ENCODE measurements around the gene ADGRE1.

Gene ADGRE1

DNA sequence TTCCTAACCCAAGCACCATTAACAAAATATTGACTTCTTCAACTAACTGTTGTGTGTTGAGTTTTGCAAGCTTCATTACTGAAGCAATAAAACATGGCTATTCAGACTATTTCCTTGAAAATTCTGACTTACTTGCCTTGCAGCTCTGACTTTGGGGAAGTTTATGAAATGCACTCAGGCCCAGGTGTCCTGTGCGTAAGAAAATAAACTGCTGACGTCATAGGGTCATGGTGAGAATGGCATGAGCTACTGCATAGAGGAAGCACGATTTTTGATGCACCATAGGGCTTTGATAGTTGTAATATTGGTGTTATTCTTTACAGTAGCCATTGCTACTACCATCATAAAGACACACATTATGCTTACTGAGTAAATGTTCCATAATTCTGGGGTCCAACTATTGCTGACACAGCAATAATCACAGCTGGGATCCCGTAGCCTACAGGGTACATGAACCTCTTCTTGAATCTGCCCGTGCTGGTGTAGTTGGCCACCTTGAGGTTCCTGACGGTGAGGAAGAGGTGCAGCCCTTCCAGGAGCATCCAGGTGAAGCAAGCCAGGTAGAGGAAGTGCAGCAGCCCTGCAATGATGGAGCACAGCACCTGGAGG lies 76.0 kb downstream of the ADGRE1 start:
- no peak for DNase-seq

DNA sequence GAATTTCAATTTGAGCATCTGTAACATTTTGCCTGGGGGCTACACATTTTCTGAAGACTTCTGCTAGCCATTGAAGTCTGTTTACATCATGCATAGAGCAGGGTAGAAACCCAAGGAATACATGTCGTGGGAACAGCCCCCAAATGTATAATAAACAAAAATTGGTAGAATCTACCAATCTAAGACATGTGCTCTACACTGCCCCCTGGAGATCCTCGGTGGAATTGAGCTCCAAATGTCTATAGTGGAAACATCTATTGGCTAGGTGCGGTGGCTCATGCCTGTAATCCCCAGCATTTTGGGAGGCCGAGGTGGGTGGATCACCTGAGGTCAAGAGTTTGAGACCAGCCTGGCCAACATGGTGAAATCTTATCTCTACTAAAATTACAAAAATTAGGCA lies 76.6 kb downstream of the ADGRE1 start:
- peak; percentile 15 for DNase-seq

DNA sequence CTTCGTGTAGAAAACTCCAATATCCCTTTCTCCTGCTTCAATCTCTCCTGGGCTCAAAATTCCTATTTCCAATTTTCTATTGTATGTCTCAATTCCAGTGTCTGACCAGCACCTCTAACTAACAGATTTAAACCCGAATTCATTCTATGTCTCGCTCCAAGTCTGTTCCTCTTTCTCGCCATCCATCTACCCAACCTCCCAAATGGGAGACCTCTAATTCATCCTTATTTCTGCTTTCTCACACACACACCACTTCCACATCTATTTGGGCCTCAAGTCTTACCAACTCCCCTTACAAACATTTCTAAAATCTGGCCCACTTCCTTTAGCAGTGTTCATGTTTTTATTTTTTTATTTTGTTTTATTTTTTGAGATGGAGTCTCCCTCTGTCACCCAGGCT lies 80.6 kb downstream of the ADGRE1 start:
- DNase-seq, result no peak

DNA sequence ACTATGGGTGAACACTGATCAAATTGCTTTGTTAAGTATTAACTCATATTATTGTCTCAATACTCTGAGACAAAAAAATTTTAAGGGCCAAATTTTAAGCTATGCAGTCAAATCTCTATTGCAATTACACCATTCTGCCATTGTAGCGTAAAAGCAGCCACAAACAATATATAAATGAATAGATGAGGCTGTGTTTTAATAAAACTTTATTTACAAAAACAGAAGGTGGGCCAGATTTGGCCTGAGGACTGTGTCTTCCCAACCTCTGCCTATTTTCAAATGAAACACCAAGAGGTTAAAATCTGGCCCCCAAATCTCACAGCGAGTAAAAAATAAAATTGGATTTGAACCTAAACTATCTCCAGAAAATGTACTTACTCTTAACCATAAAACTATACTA lies 82.1 kb downstream of the ADGRE1 start:
- no peak for DNase-seq

DNA sequence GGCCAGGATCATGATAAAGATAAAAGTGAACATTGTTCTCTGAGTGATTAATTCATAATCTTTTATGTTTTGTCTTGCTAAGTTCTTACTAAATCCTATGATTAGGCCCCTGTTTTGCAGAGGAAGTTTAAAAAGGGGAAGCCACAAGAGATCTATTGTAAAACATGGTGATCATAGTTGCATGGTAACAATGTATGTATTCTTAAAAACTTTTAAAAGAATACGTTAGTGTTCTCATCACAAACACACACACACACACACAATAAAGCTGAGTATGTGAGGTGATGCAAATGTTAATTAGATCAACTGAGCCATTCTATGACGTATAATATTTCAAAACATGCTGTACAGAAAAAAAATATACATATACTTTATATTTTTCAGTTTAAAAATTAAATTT lies 82.6 kb downstream of the ADGRE1 start:
- peak; percentile 4 for DNase-seq

DNA sequence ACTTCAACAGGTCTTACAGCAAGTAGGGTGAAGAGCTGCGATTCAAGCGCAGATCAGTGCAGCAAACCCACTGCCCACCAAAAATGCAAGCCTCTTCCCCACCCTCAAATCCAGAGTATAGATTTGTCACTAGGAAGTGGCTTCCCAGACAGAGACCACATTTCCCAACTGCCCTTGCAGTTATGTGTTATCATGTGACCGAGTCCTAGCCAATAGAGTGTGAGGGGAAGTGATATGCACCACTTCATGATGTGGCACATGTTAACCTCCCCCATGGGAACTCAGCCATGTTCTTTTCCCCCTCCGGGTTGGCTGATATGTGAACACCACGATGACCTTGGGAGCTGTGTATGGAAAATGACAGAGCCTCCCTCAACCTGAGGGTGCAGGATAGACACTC lies 83.1 kb downstream of the ADGRE1 start:
- peak; percentile 77 for DNase-seq

DNA sequence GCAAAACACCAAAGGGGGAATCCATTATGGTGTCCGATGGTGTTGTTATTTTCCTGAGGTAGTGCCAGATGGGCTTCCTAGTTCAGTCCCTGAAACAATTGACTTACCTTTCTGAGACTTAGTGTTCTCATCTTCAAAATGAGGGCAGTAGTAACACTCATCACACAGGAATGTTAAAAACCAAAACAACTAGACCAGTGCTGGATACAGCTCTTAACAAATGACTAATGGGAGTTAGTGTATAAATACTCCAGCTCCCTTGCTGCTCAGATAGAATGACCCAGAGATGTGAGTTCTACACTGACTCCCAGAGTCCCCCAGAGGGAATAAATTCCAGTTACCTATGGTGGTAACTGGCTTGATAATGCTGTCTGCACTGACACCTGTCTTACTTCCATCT lies 84.0 kb downstream of the ADGRE1 start:
- DNase-seq, result no peak

DNA sequence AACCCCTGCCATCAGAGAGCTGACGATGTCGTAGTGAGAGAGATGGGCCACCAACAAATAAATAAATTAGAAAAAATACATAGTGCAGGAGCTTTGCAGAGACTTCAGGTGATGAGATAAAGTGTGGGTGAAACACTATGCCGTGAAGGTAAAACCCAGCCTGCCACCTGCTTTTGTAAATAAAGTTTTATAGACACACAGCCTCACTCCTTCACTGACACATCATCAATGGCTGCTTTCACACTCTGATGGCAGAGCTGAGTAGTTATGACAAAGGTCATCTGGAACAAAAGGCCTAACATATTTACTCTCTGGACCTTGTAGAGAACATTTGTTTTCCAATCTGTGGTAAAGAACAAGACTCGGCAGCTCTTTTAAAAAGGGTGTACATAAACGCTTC lies 88.8 kb downstream of the ADGRE1 start:
- no peak for DNase-seq

DNA sequence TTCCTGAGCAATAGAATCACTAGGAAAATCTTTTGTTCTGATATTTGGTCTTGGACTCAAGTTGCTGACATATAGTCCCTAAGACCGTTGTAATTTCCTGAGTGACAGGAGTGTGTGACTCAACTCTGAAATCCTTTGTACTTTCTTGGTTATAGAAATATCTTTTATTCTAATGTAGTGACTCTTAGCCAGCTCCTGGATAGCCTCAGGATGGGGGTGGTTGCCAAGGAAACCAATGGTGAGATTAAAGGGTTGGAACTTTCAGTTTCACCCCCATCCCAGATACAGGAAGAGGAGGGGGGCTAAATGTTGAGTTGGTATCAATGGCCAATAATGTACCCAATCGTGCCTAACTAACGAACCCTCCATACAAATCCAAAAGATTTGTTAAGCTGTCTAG lies 92.0 kb downstream of the ADGRE1 start:
- no peak for DNase-seq

DNA sequence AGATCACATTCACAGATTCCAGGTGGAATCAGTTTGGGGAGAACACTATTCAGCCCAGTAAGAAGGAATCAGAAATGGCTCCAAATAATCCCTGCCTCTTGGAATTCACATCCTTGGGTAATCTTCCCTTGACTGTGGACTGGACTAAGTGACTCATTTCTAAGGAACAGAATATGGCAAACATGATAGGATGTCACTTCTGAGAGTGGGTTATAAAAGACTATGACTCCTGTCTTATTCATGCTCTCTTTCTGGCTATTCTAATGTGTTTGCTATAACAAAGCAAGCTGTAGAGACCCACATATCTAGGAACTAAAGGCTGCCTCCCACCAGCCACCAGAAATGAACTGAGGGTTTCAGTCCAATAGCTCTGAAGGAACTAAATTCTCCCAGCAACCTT lies 96.1 kb downstream of the ADGRE1 start:
- DNase-seq, result no peak

DNA sequence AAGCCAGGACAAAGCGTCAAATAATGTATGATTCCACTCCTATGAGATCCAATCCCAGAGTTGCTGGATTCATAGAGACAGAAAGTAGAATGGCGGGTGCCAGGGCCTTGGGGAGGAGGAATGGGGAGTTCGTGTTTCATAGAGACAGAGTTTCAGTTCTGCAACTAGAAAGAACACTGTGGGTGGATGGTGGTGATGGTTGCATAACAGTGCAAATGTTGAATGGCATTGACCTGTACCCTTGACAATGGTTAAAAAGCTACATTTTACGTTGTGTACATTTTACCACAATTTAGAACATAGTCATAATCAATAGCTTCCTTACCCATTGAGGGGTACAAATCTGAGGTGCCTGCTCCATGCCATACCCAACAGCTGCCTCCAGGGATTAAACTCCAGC lies 100.5 kb downstream of the ADGRE1 start:
- DNase-seq, result no peak

DNA sequence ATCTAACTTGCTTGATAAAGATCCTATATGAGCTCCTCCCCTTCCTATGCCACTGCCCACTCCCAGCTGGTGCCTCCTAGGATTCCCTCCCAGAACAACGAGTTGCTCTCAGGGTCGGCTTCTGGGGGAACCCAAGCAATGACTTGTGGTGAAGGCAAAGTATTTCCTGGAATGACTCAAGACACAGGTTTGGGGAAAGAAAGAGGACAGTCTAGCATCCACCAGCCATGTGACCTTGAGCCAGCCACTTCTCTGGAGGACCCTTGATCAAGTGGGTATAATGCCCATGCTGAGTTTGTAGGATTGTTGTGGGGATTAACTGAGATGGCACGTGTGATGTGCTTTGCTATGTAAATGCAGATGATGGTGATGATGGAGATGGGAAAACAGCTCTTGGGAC lies 100.9 kb downstream of the ADGRE1 start:
- no peak for DNase-seq

Data from OCI-M1 (cell line).